ENCODE data around the gene PTPRD. TPM values are rescaled to one million over a fixed set of nuclear protein-coding genes. Genes with fewer than 3 reads are reported as not detected.

PTPRD gene
- total and polyA plus RNA-seq, 2 donors from 2014 or later = 6.4 to 78.9 TPM

DNA sequence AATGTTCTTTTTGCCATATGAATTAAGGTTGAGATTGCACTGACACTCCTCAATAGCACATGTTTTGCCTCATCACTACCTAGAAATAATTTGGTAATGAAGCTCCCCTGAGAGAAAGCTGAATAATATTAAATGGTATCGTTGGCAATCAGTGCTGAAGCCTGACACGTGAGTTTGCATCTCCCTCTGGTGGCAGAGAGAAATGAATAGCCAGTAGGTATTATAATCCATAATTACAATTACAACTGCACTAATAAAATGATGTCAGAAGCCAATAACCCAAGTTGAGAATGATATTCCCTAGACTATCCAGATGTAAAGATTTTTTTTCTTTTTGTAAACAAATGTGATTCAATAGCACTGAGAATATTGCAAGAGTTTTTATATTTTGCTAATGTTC lies 700.3 kb downstream of the PTPRD start:
- TF ChIP-seq, protein P1, sequence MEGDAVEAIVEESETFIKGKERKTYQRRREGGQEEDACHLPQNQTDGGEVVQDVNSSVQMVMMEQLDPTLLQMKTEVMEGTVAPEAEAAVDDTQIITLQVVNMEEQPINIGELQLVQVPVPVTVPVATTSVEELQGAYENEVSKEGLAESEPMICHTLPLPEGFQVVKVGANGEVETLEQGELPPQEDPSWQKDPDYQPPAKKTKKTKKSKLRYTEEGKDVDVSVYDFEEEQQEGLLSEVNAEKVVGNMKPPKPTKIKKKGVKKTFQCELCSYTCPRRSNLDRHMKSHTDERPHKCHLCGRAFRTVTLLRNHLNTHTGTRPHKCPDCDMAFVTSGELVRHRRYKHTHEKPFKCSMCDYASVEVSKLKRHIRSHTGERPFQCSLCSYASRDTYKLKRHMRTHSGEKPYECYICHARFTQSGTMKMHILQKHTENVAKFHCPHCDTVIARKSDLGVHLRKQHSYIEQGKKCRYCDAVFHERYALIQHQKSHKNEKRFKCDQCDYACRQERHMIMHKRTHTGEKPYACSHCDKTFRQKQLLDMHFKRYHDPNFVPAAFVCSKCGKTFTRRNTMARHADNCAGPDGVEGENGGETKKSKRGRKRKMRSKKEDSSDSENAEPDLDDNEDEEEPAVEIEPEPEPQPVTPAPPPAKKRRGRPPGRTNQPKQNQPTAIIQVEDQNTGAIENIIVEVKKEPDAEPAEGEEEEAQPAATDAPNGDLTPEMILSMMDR (IDR thresholded peaks at IDR 0.05; ENCODE audit: borderline replicate concordance, extremely low read depth, insufficient read depth) = no peak
- DNase-seq (peak in 1 of 5 donors; percentile 14), FAIRE-seq (no peak)
- intact Hi-C loops (cut with DNase I) = no loop called here
- Histone ChIP-seq H3K27ac (ENCODE audit: low read depth in 2 of 2, low read length in 2 of 2) (no peak overlapping the region), H3K36me3 (ENCODE audit: control insufficient read depth in 2 of 3, insufficient read depth in 3 of 3, low read length in 3 of 3) (no peaks in the 10 kb centered on the region), H3K4me3 (ENCODE audit: low read length in 3 of 3) (no peak overlapping the region), H3K27me3 (ENCODE audit: control insufficient read depth, insufficient read depth, low read length) (no peaks in the 10 kb centered on the region), H3K9me3 (ENCODE audit: control insufficient read depth in 2 of 3, insufficient read depth in 1 of 3, low read length in 3 of 3) (no peaks in the 10 kb centered on the region), H3K9ac (ENCODE audit: low read length in 3 of 3) (no peak overlapping the region), H3K4me1 (ENCODE audit: control insufficient read depth in 2 of 3, insufficient read depth in 2 of 3, low read depth in 1 of 3, low read length in 3 of 3) (no peaks in the 10 kb centered on the region)

DNA sequence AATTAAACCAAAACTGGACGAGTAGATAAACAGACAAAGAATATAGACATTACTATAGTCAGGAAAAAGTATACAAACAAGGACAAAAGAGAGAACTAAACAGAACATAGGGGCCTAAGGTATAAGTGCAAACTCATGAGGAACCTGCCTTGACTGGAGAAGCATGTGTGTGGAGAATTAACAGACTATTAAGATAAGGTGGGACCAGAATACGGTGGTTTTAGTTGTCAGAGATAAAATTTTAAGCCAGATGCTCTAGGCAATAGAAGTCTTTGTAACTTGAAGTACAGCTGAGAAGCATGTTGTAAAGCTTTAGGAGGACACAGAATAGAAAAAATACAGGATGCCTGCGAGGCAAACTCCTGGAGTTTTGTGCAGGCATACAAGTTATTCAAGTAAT lies 707.1 kb downstream of the PTPRD start:
- H3K4me1 ChIP-seq (ENCODE audit: control insufficient read depth in 2 of 3, insufficient read depth in 2 of 3, low read depth in 1 of 3, low read length in 3 of 3) = no peaks in the 10 kb centered on the region
- no peaks in the 10 kb centered on the region for H3K9me3 ChIP-seq (ENCODE audit: control insufficient read depth in 2 of 3, insufficient read depth in 1 of 3, low read length in 3 of 3)
- DNase-seq = no peak
- TF ChIP-seq, protein P1 (IDR thresholded peaks at IDR 0.05; ENCODE audit: borderline replicate concordance, extremely low read depth, insufficient read depth) = no peak
- FAIRE-seq = no peak
- intact Hi-C loops (cut with DNase I) = no loop called here
- no peaks in the 10 kb centered on the region for H3K36me3 ChIP-seq (ENCODE audit: control insufficient read depth in 2 of 3, insufficient read depth in 3 of 3, low read length in 3 of 3)
- H3K27ac ChIP-seq (ENCODE audit: low read depth in 2 of 2, low read length in 2 of 2) = no peak overlapping the region
- H3K9ac ChIP-seq (ENCODE audit: low read length in 3 of 3) = no peak overlapping the region
- no peaks in the 10 kb centered on the region for H3K27me3 ChIP-seq (ENCODE audit: control insufficient read depth, insufficient read depth, low read length)
- no peak overlapping the region for H3K4me3 ChIP-seq (ENCODE audit: low read length in 3 of 3)

DNA sequence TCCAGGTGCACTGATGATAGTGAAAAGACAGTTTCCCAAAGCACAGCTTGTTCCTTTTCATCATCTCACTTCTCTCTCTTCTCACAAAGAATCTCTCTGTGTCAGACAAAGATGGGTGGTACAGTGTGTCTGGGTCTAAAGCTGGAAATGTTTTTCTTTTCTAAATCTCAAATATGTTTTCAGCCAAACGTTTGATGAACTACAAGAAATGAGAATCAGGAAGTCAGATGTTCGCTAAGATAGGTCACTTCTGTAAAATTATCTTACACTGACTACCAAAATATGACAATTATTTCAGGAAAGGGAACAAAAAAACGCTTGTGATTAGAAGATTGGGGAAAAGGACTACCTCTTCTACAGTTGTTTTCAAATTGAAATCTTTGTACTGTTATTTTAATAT lies 708.8 kb downstream of the PTPRD start:
- Histone ChIP-seq H3K9me3 (ENCODE audit: control insufficient read depth in 2 of 3, insufficient read depth in 1 of 3, low read length in 3 of 3) (no peaks in the 10 kb centered on the region), H3K27me3 (ENCODE audit: control insufficient read depth, insufficient read depth, low read length) (no peaks in the 10 kb centered on the region), H3K4me3 (ENCODE audit: low read length in 3 of 3) (no peak overlapping the region), H3K27ac (ENCODE audit: low read depth in 2 of 2, low read length in 2 of 2) (no peak overlapping the region), H3K36me3 (ENCODE audit: control insufficient read depth in 2 of 3, insufficient read depth in 3 of 3, low read length in 3 of 3) (no peaks in the 10 kb centered on the region), H3K9ac (ENCODE audit: low read length in 3 of 3) (no peak overlapping the region), H3K4me1 (ENCODE audit: control insufficient read depth in 2 of 3, insufficient read depth in 2 of 3, low read depth in 1 of 3, low read length in 3 of 3) (no peaks in the 10 kb centered on the region)
- TF ChIP-seq, protein P1 (IDR thresholded peaks at IDR 0.05; ENCODE audit: borderline replicate concordance, extremely low read depth, insufficient read depth) = no peak
- DNase-seq = no peak
- intact Hi-C loops (cut with DNase I) = no loop called here
- no peak for FAIRE-seq

DNA sequence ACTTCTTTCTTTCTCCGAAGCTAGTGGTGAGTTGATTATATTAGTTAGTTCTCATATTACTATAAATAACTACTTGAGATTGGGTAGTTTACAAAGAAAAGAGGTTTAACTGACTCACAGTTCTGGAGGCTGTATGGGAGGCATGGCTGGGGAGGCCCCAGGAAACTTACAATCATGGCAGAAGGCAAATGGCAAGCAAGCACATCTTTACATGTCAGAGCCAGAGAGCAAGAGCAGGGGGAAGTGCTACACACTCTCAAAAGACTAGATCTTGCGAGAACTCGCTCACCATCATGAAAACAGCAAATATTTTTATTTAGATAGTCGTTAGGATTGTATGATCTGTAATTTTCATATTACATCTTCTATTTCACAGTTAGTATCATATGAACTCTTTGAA lies 711.2 kb downstream of the PTPRD start:
- intact Hi-C loops (cut with DNase I) = no loop called here
- no peak for DNase-seq
- no peak for FAIRE-seq
- no peak overlapping the region for H3K27ac ChIP-seq (ENCODE audit: low read depth in 2 of 2, low read length in 2 of 2)
- H3K4me3 ChIP-seq (ENCODE audit: low read length in 3 of 3) = no peak overlapping the region
- H3K27me3 ChIP-seq (ENCODE audit: control insufficient read depth, insufficient read depth, low read length) = no peaks in the 10 kb centered on the region
- no peaks in the 10 kb centered on the region for H3K36me3 ChIP-seq (ENCODE audit: control insufficient read depth in 2 of 3, insufficient read depth in 3 of 3, low read length in 3 of 3)
- no peak overlapping the region for H3K9ac ChIP-seq (ENCODE audit: low read length in 3 of 3)
- TF ChIP-seq, protein P1 (IDR thresholded peaks at IDR 0.05; ENCODE audit: borderline replicate concordance, extremely low read depth, insufficient read depth) = no peak
- H3K9me3 ChIP-seq (ENCODE audit: control insufficient read depth in 2 of 3, insufficient read depth in 1 of 3, low read length in 3 of 3) = no peaks in the 10 kb centered on the region
- H3K4me1 ChIP-seq (ENCODE audit: control insufficient read depth in 2 of 3, insufficient read depth in 2 of 3, low read depth in 1 of 3, low read length in 3 of 3) = no peaks in the 10 kb centered on the region

All from kidney (tissue), 14 donors.